Glomerular visceral epithelial cell (primary cell): Measurements from ENCODE around the gene MTCH1.

ENCODE experiments used
- DNase-seq: peaks from one replicate; pipeline ENCODE4 v3.0.0-alpha.2; 2016; ENCODE audit errors: extremely low spot score

MTCH1 gene

GRCh38 chr6:37017606-37018197, 31.7 kb upstream of the MTCH1 start:
- no peak for DNase-seq

DNA sequence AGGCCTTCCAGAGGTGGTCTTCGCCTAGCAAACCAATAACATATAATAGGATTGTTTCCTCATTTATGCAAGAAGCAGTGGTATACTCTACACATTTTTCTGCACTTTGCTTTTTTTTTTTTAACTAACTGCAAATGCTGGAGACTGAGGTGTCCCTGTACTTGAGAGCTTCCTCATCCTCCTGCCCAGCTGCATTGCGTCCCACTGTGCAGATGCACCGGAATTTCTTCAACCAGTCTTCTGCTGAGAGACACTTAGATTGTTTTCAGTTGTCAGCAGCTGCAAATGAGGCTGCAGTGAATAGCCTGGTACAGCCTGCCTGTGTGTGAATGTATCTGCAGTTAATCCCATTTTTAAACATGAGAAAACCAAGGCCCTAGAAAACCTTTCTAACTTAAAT, 31.0 kb upstream of the MTCH1 start:
- no peak for DNase-seq

DNA sequence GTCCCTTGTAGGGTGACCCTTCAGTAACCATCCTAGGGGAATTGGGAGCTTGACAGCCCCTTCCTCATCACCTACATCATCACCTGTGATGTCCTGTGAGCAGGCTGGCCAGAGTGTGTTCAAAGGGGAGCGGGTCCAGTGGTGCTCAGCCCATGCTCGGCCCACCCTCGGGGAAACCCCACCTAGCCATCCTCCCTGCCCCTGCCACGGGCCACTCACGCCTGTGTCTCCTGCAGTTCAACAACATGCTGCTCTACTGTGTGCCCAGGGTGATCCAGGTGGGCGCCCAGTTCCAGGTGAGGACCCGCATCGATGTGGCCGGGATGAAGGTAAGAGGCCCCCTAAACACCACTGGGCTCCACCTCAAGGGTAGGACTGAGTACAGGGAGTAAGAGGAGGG, 29.5 kb upstream of the MTCH1 start:
- DNase-seq = no peak

DNA sequence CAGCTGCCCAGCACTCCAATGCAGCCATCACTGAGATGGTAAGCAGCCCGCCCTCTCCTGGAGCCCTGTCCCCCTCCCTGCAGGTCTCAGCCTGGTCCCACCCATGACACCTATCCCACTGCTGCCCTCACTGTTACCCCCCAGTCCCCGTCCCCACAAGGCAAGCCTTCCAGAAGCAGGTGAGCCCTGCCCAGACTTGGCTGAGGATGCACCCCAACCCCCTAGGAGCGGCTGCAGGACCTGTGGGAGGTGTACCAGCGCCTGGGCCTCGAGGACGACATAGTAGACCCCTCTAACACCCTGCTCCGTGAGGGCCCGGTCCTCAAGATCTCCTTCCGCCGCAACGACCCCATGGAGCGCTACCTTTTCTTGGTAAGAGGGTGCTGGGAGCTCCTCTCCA, 28.7 kb upstream of the MTCH1 start:
- no peak for DNase-seq

- no peak for DNase-seq
Observed at GRCh38 chr6:37013516-37014491, 27.8 kb upstream of the MTCH1 start.

GRCh38 chr6:37011656-37012378, 25.8 kb upstream of the MTCH1 start:
- no peak for DNase-seq

DNA sequence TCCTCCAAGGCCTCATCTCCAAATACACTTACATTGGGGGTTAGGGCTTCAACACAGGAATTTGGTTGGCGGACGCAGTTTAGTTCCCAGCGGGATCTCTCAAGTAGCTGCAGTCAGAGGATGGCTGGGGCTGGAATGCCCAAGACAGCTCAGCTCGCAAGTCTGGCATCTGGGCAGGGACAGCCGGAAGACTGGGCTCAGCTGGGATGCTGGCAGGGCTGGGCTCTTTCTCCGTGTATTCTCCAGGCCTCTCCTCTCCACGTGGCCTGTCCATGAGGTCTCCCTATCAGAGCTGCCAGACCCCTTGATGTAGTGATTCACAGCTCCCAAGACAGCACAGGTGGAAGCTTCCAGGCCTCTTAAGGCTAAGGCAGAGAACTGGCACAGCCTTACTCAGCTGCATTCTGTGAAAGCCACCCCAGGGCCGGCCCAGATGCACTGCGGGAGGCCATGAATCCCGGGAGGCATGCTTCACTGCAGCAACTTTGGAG, 24.5 kb upstream of the MTCH1 start:
- DNase-seq = no peak

- DNase-seq = no peak
Observed at GRCh38 chr6:37008484-37009465, 22.8 kb upstream of the MTCH1 start.

DNA sequence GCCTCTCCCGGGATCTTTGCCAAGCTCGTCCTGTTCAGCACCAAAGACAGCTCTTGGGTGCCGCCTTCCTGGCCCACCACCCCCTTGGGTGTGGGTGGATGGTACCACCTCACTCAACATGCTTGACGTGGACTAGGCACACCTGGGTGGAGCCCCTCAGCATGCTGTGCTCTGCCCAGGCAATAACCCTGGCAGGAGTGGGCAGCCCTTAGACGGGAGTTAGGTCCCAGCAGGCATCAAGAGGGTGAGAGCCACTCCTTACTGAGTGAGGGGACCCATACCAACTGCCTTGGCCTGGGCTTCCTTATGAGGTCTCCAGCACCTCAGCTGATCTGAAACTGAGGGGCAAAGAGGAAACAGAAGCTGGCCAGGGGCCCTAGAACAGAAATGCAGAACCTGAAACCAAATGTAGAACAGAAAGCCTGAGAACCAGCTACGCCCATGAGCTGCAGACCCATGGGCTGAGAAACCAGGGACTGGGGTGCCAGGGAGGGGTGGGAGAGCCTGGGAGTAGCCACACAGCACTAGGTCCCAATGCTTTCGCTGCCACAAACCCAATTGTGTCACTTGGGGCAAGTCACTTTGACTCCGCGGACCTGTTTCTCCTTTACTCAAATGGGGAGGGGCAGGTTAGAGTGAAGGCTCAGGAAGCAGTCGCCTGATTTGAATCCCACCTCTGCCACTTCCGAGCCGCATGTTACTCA, 21.5 kb upstream of the MTCH1 start:
- no peak for DNase-seq

DNA sequence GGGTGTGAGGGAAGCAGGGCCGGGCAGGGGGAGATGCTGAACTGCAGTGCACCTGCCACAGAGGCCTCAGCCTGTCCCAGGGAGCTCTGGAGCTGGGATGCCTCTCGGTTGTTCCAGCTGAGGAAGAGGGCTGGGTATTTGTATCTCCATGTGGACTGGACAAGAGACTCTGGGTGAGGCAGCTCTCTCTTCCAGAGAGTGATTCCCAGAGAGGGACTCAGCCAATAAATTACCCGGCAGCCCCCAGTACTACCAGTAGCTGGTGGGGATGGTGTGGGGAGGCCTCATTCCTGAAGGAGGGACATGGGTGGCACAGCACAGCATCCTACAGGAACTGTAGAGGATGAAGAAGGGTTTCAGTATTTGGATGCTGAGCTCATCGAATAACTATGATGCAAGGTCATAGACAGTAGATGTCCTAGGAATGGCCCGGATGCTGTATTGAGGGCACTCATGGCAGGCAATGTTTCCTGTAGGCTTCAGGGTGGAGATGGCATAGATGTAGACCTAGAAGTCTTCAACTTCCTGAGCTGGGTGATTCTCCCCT, 20.9 kb upstream of the MTCH1 start:
- no peak for DNase-seq

DNA sequence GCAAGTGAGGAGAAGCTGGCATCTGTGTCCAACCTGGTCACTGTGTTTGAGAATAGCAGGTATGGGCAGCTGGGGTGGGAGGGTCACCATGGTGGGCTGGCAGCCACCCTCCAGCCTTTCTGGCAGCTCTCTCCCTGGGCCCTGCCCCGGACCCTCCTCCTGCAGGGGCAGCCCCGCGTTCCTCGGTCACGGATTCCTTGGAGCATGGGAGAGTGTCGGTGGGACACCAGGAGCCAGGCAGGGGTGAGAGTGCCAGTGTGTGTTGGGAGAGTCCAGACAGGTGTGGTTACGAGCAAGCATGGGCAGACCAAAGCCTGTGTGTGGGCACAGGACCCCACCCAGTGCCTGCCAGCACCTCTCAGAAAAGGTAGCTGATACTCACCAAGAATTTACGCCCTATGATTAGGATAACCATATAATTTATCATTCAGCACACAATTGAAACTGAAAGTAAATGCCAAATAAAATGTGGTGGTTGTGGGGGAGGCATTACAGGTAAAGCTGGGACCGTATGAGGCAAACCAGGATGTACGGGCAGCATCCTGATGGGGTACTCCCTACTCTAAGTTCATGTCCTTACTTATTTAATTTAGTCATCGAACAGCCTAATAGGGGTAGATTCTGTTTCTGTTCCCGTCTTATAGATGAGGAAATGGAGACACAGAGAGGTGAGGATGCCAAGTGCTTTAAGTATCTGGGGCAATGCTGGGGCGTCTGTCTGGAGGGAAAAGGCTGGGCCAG, 20.0 kb upstream of the MTCH1 start:
- DNase-seq = no peak

DNA sequence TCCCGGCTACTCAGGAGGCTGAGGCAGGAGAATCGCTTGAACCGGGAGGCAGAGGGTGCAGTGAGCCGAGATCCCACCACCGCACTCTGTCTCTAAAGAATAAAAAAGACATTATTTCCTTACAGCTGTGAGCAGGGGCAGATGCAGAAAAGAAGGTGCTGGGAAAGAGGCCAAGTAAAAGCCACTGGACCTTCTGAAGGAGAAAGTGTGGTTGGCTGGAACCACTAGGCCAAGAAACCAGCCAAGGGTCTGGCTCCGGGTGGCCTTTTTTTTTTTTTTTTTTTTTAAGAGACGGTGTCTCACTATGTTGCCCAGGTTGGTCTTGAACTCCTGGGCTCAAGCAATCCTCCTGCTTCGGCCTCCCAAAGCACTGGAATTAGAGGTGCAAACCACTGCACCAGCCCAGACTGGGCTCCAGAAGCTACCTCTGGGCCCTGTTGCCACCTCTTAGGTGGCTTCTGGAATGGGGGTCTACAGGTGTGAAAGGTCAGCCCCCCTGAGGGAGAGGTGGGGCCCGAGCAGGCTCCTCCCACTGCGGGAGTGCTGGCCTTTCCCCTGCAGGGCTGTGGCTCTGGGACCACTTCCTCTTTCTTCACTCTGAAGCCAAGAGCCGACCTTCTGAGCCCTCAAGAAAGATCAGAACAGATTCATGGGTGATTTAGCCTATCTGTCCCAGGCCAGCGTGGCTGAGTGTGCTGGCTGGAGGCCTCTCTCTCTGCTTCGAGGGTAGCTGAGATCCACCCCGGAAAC, 19.2 kb upstream of the MTCH1 start, which contains the start of gene FGD2:
Gene FGD2 (plus strand): TSS at position 595 of the 750 bp plus-strand sequence. CDS start 163 bp downstream, outside the sequence.
- DNase-seq = peak; percentile 40

DNA sequence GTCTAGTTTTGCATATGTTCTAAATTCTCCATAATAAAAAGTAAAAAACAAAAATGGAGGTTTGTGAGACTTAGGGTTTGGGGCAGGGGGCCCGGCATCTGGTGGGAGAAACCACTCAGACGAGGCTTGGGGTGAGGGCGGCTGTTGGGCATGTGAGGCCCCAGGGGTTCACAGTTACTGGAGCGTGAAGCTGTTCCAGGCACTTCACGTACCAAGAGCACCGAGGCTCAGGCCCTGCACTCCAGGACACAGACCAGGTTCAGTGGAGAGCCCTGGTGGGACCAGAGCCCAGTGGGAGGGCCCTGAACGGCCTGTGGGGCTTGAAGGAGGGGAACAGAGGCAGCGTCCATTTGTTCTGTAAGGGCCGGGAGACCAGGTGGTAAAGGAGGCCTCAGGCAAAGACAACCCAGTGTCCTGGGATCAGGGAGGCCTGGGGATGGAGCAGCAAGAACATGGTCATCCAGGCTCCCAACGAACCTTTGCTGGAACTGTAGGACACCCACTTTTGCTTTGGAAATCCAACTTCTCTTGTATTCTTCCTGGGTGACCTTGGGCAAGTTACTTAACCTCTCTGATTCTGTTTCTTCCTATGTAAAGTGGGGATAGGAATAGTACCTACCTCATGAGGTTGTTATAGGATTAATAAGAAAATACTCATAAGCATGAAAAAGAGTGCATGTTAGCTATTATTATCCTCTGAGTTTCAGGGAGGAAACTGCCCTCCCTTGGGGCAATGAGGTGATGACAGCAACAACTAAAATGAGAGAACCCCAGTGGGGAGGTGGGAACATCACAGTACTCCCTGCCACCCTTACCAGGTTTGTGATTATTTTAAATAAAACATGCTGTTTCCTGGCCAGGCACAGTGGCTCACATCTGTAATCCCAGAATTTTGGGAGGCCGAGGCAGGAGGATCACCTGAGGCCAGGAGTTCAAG, 18.3 kb upstream of the MTCH1 start:
- DNase-seq = no peak

DNA sequence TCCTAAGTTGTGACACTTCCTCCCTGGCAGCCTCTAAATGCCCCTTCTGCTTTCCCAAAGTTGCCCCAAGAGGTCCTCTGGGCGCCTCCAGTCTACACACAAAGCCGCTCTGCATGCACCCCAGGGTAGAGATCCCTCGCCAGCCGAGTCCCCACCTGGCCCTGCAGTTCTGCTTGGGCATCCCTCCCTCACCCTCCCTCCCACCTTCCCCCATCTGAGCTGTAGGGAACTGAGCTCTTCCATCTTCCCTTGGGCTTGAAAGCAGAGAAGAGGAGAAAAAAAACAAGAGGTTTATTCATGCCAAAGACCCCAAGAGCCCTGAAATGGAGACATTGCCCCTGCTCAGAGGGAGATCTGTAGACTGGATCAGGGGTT, 13.7 kb upstream of the MTCH1 start:
- DNase-seq = no peak

- DNase-seq = peak; percentile 59
Observed at GRCh38 chr6:36999061-36999750, 13.2 kb upstream of the MTCH1 start.

DNA sequence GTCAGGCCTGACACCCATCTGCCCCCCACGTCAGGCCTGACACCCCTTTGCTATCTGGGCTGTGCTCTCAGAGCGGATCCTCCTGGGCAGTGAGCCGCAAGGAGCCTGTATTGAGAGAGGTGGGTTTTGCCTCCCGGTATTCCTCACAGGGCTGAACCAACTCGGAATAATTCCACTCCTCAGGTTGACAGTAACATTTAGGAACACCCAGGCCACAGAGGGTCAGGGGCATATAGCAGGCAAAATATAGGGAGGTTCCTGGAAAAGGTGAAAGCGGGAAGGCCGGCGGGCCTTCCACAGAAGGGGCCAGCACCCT, 12.7 kb upstream of the MTCH1 start:
- DNase-seq = no peak
